Stimulated activated CD4-positive, alpha-beta T cell treated with anti-CD3 and anti-CD28 coated beads, Interleukin-4, amount 100 ng/mL, for 4 hours (primary cell): ENCODE results near the gene FXYD4.
"Not testable (repeated sequence)": the region's sequence is repeated elsewhere in the genome, so short reads cannot be mapped to it uniquely, and the experiment has no call there.

ENCODE experiments used
- DNase-seq, 2 experiments: peaks; one replicate each; pipeline ENCODE4 v3.0.0-alpha.2; 2020

FXYD4 gene

DNA sequence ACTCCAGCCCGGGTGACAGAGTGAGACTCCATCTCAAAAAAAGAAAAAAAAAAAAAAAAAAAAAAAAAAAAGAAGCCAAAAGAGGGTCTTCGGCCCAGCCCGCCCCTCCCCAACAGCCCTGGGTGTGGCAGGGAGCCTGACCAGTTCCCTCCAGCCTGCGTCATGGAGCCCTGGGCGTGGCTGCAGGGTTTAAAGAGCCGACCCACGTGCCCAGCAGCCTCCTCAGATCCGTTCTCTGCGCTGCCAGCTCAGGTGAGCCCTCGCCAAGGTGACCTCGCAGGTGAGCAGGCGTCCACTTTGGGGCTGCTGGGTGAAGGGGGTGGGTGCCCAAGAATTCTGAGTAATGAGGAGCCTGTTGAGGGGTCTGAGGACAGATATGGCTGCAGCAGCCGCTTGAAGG, at the start of gene FXYD4:
FXYD4 (plus strand) TSS at position 219 of the 400 bp plus-strand sequence. CDS start 2,111 bp downstream, outside the sequence.
- no peak for DNase-seq

- no peak for DNase-seq
Measured at GRCh38 chr10:43322331-43322730, 49.1 kb upstream of the FXYD4 start.

DNA sequence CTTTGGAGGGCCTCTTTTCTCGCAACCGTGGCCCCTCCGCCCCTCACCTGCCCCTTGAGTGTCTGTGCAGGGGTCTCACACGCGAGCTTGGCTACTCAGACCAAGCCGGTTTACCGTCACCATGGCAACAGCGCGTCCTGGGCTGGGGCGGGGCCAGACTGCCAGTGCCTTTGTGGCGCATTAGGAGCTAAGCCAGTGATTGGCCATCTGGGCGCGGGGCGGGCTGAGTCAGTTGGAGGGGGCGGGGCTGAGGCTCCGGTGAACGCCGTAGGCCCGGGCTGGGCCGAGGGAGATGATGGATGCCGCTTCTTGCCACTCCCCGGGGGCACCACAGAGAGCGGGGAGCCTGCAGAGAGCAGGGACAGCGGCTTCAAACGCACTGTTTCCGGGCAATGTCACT, 48.7 kb upstream of the FXYD4 start:
- DNase-seq: peak; percentile 75 to 78

- DNase-seq: no peak
Measured at GRCh38 chr10:43323245-43323644, 48.2 kb upstream of the FXYD4 start.

DNA sequence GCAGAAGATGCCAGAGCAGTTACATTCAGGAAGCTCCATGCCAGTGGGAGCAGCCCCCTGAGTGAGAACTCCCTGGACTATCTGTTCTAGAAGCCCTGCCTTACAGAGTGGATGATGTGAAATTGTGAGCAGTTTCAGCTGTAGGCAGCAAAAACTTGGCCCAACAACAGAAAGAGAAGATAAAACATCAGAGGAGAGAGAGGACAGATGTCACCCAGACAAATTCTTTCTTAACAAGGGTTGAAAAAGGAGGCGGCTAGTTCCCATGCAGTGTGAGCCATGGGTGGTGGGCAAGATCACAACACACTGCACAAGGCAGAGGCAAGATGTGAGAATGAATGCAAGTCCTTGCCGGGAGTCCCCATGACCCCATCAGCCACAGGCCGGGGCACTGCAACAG, 46.6 kb upstream of the FXYD4 start:
- no peak for DNase-seq

DNA sequence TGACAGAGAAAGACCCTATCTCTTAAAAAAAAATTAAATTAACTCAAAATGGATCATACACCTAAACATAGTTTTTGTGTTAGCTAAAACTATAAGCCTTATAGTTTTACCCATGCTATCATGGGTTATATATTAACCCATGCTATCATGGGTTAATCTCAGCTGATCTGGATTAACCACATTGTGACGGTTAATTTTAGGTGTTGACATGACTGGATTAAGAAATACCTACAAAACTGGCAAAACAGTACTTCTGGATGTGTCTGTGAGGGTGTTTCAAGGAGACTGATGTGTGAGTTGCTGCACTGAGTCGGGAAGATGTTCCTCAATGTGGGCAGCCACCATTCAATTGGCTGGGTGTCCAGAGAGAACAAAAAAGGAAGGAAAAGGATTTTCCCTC, 44.3 kb upstream of the FXYD4 start:
- no peak for DNase-seq

- DNase-seq: no peak
Measured at GRCh38 chr10:43327986-43328385, 43.5 kb upstream of the FXYD4 start.

DNA sequence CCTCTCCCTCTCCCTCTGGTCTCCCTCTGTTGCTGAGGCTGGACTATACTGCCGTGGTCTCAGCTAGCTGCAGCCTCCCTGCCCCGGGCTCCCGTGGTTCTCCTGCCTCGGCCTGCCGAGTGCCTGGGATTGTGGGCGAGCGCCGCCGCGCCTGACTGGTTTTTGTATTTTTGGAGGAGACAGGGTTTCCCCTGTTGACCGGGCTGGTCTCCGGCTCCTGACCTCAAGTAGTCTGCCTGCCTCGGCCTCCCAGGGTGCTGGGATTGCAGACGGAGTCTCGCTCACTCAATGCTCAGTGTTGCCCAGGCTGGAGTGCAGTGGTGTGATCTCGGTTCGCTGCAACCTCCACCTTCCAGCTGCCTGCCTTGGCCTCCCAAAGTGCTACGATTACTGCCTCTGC, 42.6 kb upstream of the FXYD4 start:
- not testable (repeated sequence) for DNase-seq

DNA sequence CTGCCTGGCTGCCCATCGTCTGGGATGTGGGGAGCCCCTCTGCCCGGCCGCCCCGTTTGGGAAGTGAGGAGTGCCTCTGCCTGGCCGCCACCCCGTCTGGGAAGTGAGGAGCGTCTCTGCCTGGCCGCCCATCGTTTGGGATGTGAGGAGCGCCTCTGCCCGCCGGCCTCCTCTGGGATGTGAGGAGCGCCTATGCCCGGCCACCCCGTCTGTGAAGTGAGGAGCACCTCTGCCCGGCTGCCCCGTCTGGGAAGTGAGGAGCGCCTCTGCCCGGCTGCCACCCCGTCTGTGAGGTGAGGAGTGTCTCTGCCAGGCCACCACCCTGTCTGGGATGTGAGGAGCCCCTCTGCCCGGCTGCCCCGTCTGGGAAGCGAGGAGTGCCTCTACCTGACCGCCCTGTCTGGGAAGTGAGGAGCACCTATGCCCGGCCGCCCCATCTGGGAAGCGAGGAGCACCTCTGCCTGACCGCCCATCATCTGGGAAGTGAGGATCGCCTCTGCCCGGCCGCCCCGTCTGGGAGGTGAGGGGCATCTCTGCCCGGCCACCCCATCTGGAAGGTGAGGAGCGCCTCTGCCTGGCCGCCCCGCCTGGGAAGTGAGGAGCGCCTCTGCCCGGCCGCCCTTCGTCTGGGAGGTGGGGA, 42.1 kb upstream of the FXYD4 start:
- not testable (repeated sequence) for DNase-seq

DNA sequence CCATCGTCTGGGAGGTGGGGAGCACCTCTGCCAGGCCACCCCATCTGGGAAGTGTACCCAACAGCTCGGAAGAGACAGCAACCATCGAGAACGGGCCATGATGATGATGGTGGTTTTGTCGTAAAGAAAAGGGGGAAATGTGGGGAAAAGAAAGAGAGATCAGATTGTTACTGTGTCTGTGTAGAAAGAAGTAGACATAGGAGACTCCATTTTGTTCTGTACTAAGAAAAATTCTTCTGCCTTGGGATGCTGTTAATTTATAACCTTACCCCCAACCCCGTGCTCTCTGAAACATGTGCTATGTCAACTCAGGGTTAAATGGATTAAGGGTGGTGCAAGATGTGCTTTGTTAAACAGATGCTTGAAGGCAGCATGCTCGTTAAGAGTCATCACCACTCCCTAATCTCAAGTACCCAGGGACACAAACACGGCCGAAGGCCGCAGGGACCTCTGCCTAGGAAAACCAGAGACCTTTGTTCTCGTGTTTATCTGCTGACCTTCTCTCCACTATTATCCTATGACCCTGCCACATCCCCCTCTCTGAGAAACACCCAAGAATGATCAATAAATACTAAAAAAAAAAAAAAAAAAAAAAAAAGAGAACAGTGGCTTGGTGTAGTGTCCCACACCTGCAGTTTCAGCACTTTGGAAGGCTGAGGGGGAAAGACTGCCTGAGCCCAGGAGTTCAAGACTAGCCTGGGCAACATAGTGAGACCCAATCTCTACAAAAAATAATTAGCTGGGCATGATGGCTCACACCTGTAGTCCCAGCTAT, 41.2 kb upstream of the FXYD4 start:
- not testable (repeated sequence) for DNase-seq

- not testable (repeated sequence) for DNase-seq
Measured at GRCh38 chr10:43330824-43331127, 40.7 kb upstream of the FXYD4 start.

- no peak for DNase-seq
Measured at GRCh38 chr10:43333653-43334052, 37.8 kb upstream of the FXYD4 start.

DNA sequence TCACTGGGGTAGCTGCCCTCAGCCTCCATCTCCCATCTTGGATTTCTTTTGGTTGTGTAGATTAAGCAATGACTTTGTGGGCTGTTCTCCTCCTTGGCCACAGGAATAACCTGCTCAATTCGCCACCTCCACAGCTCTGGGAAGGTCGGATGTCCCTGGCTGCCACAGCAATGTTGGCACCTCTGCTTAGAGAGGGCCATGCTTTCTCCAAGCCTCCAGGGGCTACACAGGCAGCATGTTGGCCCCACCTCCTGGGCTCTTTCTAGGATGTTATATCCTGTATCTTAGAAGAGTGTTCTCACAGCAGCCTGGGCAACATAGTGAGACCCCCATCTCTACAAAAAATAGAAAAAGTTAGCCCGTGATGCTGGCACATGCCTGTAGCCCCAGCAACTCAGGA, 35.4 kb upstream of the FXYD4 start:
- no peak for DNase-seq

DNA sequence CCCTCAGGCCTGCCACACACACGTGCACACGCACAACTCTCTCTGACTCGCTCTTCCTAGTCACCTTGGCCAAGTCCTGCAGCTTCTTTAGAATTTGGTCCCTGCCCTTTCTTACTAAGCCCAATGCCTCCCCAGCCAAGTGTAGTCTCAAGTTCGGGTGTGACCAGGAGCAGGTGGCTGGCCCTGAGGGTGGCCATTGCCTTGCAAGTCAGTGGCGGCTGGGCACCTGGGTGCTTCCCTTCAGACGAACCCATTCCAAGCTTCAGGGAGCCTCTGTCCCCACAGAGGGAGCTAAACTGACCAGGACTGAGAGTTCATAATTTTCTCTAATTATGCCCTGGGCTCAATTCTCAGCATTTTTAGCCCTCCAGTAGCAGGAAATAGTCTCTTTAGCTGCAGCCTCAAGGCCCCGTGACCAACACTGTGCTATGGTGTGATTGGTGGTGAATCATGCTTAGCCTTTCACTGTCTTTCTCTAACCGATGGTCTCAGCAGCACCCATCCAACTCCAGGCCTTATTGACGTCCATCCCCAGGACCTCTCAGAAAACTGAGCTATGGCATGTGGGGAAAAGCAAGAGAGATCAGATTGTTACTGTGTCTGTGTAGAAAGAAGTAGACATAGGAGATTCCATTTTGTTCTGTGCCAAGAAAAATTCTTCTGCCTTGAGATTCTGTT, 34.7 kb upstream of the FXYD4 start:
- no peak for DNase-seq

DNA sequence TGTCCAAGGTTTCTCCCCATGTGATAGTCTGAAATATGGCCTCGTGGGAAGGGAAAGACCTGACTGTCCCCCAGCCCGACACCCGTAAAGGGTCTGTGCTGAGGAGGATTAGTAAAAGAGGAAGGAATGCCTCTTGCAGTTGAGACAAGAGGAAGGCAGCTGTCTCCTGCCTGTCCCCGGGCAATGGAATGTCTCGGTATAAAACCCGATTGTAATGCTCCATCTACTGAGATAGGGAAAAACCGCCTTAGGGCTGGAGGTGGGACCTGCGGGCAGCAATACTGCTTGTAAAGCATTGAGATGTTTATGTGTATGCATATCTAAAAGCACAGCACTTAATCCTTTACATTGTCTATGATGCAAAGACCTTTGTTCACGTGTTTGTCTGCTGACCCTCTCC, 33.9 kb upstream of the FXYD4 start:
- DNase-seq: not testable (repeated sequence)

DNA sequence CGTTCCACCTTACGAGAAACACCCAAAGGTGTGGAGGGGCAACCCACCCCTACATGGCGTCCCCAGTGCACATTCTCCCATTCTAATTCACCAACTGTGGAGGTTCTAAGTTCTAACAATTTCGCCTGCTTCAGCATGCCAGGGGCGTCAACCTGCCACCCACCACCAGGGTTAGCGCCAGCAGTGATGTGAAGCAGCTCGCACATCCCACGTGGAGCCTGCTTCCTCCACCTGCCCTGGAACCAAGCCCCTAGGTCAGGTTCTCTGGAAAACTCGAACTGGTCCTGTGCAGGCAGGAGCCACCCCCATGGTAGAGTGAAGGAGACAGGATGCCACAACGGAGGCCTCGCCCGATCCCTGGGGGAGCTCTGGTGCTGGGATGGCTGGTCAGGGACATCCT, 33.3 kb upstream of the FXYD4 start:
- DNase-seq: no peak

GRCh38 chr10:43339136-43339535, 32.3 kb upstream of the FXYD4 start:
- DNase-seq: no peak

GRCh38 chr10:43340101-43340500, 31.3 kb upstream of the FXYD4 start:
- no peak for DNase-seq

GRCh38 chr10:43340619-43341018, 30.8 kb upstream of the FXYD4 start:
- no peak for DNase-seq

DNA sequence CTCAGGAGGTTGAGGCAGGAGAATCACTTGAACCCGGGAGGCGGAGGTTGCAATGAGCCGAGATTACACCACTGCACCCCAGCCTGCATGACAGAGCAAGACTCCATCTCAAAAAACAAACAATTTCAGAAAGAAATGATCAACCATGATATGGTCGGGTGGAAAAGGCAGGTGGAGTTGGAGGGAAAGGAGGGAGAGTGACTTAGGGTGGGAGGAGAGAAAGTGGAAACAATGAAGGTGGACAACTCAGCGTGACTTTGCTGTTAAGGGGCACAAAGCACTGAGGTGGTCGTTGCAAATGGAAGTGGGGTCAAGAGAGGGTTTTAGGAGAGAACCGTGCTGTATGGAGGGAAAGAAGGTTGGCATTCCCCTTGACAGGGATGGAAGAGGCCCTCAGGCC, 30.0 kb upstream of the FXYD4 start:
- no peak for DNase-seq

DNA sequence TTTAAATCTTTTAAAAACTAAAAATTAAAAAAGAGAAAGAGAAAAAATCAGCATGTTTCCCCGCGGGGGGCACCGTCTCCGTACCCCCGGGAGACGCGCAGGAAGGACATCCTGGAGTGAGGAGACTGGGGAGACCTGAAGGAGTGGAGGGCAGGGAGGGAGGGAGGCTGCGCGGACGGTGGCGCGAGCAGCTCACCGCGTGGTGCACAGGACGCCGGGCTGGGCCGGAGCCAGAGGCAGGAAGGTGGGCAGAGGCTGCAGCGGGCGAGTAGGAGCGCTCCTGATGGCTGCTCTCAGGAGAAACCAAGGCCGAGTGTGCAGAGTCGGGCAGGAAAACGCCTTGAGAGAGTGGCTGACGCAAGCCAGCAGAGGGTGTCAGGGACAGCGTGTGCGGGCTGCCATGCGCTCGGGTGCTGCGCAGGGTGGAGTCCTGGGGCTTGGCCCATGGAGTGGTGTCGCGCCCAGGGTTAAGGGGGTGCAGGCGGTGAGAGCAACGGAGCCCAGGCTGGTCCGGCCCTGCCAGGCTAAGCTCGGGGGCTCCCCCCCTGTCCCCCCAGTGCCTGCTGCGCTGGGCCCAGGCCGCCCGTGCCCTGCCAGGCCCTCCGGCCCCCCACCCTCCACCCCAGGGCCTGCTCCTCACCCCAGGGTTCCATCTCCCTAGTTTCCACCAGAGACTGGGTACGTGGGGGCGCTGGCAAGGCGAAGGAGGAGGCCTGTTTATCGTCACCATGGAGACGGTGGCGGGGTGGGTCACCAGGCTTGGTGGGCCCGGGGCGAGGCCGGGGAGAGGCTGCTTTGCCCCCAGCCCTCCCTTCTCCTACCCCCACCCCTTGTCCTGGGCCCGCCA, 28.9 kb upstream of the FXYD4 start:
- DNase-seq: no peak

DNA sequence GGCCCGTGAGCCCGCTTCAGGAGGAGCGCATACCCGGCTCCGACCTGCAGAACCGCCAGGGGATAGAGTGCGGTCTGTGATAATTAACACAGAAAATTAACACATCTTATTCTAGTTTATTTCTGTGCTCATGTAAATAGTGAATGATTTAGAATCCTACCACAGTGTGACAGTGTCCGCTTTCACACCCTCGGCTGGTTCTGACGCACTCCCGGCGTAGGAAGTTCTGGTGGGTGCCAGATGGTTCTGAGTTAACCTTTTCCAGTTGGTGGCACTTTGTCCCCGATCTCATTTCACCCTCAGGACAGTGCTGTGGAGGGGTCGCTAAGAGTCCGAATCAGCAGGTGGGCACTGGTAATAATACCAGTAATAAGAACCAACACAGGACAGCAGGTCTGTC, 28.3 kb upstream of the FXYD4 start:
- no peak for DNase-seq

DNA sequence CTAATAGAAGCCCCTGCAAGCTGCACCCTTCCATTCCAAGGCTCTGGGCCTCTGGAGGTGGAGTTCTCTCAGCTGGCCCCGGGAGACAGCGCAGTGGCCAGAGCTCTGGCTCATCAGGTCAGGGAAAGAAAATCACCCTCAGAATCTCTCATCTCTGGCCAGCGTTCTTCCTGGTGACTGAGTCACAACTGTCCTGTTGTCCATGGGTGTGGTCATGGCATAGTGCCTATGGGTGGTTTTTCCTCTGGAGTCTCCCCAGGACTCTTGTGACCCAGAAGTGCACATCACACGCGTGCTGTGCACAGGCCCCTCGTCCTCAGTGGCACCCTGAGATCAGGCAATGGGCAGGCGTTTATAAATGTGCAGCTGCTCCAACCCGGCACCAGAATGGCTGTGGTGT, 27.4 kb upstream of the FXYD4 start:
- no peak for DNase-seq
